ENCODE measurements around the gene NKX1-1. TPM values are rescaled to one million over a fixed set of nuclear protein-coding genes. Genes with fewer than 3 reads are reported as not detected.
"Not testable (repeated sequence)": the region's sequence is repeated elsewhere in the genome, so short reads cannot be mapped to it uniquely, and the experiment has no call there.

The NKX1-1 gene
- total RNA-seq, result not detected

DNA sequence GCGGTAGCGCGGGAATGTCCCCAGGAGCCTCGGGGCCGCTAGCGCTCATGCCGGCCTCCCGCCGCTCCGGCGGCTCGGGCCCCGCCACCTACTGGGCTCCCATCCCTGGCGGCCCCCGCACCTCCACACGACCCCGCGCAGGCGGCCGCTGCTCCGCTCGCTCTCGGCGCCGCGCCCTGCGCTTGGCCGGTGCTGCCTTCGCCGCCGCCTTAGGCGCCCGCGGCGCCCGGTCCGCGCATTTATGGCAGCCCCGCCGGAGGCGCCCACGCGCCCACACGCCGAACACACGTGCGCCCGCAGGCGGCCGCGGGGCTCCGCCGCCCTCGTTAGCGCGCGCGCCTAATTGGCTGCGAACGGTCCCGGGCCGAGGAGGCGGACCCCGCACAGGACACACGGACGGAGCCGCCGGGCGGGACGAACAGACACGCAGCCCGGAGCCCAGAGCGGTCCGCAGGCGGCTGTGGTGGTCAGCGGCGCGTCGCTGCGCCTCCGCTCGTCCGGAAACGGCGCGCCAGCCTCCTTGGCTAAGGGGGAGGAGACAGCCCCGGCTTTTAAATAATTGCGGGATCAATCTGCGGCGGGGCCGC is at the start of gene NKX1-1:
TSS of gene NKX1-1 (minus strand) at position 49 of the 587 bp plus-strand sequence. CDS start at position 49, 0 bp downstream.
- no peak for DNase-seq (ENCODE audit: low read depth in 2 of 3, low spot score in 2 of 3)

DNA sequence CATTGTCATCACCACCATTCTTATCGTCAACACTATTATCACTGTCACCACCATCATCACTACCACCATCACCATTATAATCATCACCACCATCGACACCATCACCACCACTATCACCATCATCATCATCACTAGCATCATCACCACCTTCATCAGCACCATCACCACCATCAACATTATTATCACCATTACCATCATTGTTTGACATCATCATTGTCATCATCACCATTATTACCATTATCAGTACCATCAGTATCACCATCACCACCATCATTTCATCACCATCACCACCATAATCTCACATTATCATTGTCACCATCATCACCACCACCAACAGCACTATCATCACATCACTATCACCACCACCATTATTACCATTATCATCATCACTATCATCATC is 47.5 kb upstream of the NKX1-1 start:
- no peak for DNase-seq (ENCODE audit: low read depth in 2 of 3, low spot score in 2 of 3)

DNA sequence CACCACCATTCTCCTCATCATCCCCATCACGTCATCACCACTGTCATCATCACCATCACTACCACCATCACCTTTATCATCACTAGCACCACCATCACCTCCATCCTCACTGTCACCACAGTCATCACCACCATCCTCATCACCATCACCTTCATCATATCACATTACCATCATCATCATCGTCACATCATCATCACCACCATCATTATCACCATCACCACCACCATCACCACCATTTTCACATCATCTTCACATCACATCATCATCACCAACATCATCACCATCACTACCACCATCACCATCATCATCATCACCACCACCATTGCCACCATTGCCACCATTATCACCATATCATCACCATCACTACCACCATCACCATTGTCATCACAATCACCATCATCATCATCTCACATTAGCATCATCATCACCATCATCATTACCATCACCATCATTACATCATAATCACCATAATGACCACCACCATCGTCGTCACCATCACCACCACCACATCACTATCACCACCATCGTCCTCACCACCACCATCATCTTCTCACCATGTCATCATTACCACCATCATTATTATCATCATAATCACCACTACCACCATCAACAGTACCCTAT is 46.3 kb upstream of the NKX1-1 start:
- DNase-seq (ENCODE audit: low read depth in 2 of 3, low spot score in 2 of 3), result no peak

DNA sequence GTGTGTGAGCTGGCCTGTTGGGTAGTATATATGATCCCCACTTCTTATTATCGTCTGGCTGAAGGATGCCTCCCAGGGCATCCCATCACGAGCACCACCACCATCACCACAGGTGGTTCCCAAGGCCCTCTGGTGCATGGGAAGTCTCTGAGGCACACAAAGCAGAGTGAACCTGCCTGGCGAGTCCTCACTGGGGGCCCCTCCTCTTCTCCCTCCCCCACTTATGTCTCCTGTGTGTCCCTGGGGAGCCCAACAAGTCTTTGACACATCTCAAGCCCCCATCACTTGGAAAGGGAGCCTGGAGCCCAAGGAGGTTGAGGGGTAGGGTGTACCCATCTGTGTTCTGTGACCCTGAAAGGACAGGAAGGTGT is 45.5 kb upstream of the NKX1-1 start:
- no peak for DNase-seq (ENCODE audit: low read depth in 2 of 3, low spot score in 2 of 3)

DNA sequence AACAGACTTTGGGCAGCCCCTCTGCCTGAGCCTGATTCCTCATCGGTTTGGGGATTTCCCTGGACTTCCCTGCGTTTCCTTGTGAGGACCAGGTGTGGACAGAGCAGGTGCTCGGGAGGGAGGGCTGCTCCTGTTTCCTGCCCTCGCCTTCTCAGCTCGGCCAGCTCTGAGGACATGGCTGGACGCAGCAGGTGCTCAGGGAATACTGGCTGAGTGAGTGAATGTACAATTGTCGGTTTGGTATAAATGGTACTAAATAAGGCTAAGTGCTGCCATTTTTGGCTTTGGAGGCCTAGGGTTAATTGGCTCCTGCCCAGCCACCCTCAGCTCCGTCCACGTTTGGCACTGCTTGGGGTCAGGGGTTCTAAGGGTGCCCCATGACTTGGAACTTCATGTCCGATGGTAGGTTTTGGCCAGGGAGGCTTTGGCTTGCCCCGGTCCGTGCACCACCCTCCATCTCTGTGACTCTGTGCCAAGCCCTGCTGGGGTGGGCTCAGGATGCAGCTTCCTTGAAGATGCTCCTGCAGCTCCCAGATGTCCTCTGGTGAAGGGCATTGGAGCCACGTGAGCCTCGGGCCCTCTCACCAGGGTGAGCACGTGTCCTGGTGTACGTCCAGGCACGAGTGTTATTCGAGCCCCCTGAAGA is 45.0 kb upstream of the NKX1-1 start:
- no peak for DNase-seq (ENCODE audit: low read depth in 2 of 3, low spot score in 2 of 3)

DNA sequence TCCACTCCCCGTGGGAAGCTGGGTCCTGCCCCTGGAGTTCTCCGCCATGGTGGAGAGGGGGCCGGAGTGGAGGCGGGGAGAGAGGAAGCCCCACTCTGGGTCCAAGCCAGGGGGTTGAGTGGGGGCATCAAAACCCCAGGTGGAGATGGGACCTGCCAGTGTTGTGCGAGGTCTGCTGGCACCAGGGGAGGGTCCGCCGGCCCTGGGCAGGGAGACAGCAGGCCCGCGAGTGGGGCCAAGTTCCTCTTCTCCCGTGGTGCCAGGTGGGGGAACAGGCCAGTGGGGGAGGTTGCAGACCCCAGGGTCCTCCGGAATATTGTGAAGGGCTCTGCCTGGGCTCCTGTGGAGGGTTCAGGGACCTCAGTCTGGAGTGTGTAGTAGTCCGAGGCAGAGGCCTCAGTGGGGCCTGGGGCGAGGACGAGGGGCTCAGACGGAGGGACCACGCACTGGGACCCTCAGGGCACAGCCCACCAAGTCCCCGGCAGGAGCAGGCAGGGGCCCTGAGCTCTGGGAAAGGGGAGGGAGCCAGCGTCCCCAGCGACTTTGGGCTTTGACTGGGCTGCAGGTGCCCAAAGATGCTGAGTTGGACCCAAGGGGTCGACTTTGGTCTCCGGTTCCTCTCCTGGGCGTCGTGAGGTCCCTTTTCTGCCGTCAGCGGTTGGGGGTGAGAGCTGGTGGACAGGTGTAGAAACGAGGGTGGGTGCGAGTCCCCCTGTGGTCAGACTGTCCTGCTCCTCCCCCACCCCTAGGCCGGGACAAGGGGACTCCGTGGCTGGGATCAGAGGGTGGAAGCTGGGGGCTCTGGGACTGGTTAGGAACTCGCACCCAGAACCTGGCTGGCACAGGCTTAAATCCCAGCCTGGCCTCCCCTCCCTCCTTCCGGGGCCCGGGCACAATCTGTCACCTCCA is 43.8 kb upstream of the NKX1-1 start:
- no peak for DNase-seq (ENCODE audit: low read depth in 2 of 3, low spot score in 2 of 3)

DNA sequence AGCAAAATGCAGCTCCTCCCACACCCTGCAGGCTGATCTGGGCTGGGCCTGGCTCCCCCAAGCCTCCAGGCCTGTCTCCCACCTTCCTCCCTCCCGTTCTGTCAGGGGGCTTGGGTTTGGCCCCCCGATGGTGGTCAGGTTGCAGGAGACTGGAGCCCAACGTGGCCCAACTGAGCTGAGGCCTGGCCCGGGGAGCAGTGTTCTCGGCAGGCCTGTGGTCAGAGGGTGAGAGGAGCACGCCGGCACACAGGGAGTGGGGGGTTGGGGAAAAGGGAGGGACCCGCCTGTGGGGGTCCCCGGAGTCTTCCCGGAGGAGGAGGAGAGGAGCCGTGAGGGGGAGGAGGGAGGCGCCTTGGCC is 43.2 kb upstream of the NKX1-1 start:
- no peak for DNase-seq (ENCODE audit: low read depth in 2 of 3, low spot score in 2 of 3)

DNA sequence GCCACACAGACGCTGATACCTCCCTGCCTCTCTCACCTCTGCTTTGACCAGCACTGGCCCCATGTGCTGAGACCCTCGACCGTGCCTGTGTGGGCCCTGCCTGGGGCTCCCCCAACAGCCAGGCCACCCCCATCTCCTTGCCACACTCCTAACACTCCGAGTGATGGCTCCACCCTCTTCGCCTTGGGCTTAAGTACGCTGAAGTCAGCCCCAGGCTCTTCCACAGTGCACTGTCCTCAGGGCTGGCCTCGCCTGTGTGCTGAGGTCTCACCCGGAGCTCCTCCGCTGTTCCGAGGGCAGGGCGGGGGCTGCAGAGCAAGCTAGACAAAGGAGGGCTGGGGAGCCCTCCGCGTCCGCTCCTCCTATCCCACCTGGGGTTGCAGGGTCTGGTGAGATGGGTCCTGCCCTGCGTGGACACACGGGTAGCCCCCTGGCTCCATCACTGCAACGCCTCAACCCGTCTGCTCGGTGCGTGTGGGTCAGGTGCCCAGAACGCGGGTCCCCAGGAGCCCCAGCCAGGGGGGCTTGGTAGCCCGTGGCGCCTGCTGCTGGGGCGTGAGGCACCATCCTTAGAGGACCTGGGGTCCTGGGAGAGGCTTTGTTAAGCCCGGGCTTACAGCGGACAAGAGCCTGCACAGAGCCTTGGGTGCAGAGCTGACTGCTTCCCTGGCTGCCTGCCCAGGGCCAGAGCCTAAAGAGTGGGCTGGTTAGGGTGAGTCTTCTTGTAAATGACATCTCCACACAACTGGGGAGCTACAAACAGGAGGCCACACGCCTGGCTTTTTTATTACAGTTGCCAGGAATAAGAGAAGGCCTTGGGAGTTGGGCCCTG is 42.6 kb upstream of the NKX1-1 start:
- no peak for DNase-seq (ENCODE audit: low read depth in 2 of 3, low spot score in 2 of 3)

DNA sequence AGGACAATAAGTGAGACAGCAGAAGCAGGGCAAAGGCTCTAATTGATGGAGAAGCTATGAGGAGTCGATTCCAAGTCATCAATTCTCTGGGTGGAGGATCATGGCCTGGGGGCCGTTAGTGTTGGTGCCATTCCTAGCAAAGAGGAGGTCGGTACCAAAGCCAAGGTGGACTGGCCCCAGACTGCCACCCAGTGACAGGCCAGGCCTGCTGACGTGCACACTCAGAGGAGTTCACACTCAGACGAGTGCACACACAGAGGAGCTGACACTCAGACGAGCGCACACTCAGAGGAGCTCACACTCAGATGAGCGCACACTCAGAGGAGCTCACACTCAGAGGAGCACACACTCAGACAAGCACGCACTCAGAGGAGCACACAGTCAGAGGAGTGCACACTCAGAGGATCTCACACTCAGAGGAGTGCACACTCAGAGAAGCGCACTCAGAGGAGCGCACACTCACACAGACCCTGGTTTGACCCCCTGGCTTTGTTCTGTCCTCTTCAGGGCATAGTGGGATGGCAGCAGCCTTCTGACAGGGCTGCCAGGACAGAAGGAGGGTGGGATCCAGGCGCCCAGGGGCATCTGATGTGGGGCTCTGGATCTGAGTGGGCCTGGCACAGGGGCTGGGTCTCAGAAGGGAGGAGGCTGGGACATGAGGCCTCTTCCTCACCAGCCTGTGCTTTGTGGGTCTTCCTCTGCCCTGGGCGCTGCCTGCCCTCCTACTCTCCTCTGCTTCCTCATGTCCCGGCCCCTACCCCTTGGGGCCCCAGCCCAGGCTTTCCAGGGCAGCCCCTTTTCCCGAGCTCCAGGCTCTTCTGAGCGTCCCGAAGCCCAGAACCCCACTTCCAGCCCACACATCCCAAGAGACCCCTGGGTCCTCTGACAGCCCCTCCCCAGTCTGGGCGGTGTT is 41.7 kb upstream of the NKX1-1 start:
- DNase-seq (ENCODE audit: low read depth in 2 of 3, low spot score in 2 of 3), result no peak

DNA sequence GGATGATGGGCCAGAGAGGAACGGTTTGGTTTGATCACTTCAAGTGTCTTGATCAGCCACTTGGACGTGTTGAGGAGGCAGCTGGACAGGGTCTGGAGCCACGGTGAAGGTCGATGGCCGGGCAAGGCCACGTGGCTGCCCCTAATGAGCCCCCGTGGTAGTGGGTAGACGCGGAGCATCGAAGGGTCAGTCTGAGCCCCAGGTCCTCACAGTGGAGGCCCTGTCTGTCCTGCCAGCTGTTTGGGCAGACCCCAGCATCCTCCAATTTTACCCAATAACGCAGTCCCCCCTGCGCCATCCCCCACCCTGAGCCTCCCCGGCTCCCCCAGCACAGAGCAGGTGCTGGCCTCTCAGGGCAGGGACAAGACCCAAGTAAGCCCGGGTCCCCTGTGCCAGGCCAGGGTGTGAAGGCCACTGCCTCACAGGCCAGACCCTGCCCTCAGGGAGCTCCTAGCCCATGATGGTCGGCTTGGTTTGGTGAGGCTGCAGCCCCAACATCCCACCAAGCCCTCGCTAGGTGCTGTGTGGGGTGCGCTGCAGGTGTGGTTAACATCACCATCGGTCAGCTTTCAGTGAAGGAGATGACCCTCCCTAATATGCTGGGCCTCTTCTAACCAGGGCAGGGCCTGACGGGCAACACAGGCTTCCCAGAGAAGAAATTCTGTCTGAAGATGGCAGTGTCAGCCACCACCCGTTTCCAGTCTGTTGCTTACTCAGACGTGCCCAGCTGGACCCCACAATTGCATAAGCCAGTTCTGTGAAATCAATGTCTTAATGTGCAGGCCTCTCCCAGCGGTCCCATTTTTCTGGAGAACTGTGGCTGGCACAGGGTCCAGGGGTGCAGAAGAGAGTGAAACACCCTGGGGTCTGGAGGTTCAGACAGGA is 40.5 kb upstream of the NKX1-1 start:
- no peak for DNase-seq (ENCODE audit: low read depth in 2 of 3, low spot score in 2 of 3)

DNA sequence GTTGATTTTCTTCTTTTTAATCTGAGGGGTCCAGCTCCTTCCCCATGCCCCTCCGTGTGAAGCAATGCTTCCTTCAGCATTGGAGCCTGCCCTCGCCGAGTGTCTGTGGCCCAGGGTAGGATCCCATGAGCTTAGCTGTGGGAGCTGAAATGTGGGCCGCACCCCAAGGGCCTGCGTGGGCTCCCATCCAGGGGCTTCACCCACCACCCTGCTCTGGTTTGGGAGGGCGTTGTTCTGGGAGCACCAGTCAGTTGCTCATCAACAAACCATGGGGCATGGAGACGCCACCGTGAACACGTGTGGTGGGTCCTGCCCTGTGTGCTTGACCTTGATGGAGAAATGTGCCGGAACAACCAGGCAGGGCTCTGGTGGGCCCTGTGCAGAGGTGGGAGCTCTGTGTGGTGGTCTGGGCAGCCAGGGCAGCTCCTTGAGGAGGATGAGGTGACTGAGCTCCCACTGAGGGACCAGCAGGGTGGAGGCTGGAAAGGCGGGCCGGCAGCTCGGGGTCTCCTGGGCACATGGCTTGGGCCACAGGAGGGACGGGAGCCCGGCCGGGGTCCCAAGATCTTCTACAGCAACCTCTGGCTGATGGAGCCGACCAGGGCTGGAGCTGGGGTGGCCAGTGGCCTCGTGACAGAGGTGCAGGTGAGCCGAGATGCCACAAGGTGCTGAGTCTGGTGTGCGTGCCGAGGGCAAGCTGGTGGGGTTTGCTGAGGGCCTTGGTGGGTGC is 39.6 kb upstream of the NKX1-1 start:
- DNase-seq (ENCODE audit: low read depth in 2 of 3, low spot score in 2 of 3), result no peak

DNA sequence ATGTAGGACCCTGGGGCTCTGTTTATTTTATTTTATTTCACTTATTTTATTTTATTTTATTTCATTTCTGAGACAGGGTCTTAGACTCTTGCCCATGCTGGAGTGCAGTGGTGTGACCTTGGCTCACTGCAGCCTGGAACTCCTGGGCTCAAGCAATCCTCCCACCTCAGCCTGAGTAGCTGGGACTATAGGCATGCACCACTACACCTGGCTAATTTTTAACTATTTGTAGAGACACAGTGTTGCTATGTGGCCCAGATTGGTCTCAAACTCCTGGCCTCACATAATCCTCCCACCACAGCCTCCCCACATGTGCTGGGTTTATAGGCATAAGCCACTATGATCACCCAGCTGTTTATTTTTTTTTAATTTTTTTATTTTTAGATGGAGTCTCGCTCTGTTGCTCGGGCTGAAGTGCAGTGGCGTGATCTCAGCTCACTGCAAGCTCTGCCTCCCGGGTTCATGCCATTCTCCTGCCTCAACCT is 37.5 kb upstream of the NKX1-1 start:
- not testable (repeated sequence) for DNase-seq (ENCODE audit: low read depth in 2 of 3, low spot score in 2 of 3)

DNA sequence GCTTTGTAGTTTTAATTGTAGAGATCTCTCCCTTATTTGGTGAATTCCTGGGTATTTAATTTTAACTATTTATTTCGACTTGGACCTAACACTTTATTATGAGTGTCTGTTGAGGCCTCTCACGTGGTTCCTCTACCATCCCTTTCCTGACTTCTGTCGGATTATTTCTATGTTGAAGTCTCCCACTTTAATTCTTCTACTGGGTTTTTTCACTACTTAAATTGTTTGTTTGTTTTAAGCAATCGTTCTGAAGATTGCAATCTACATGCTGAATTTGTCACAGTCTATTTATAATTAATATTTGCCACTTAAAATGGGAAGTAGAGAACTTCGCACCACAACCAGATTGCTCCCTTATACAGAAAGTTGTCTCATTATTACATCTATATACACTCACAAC is 20.8 kb upstream of the NKX1-1 start:
- no peak for DNase-seq (ENCODE audit: low read depth in 2 of 3, low spot score in 2 of 3)

DNA sequence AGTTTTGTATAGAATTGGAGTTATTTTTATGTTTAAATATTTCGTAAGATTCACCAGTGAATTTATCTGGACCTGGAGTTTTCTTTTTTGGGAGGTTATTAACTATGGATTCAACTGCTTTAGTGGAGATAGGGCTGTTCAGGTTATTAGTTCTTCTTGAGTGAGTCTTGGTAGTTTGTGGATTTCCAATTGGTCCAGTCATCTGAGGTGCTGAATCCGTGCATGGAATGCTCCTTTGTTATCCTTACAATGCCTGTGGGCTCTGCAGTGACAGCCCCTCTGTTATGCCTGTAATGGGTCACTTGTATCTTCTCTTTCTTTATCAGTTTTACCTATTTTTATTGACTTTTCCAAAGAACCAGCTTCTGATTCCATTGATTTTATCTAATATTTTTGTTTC is 15.4 kb upstream of the NKX1-1 start:
- DNase-seq (ENCODE audit: low read depth in 2 of 3, low spot score in 2 of 3), result no peak

DNA sequence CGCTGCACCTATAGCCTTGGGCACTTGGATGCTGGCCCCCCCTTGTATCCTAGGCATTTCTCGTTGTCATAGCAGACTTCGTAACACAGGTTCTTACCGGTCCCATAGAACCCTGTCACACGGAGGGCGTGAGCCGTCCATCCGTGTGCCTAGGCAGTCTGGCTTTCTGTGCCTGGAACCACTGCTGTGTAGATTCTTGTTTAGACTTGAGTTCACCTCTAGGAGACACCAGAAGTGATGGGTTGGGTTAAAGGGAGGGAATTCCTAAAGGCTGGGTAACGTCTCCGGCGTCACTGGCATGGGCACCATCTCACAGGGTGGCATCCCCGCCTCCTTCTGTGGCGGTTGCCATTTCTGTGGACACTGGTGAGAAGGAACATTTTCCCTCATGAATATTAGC is 13.5 kb upstream of the NKX1-1 start:
- no peak for DNase-seq (ENCODE audit: low read depth in 2 of 3, low spot score in 2 of 3)

DNA sequence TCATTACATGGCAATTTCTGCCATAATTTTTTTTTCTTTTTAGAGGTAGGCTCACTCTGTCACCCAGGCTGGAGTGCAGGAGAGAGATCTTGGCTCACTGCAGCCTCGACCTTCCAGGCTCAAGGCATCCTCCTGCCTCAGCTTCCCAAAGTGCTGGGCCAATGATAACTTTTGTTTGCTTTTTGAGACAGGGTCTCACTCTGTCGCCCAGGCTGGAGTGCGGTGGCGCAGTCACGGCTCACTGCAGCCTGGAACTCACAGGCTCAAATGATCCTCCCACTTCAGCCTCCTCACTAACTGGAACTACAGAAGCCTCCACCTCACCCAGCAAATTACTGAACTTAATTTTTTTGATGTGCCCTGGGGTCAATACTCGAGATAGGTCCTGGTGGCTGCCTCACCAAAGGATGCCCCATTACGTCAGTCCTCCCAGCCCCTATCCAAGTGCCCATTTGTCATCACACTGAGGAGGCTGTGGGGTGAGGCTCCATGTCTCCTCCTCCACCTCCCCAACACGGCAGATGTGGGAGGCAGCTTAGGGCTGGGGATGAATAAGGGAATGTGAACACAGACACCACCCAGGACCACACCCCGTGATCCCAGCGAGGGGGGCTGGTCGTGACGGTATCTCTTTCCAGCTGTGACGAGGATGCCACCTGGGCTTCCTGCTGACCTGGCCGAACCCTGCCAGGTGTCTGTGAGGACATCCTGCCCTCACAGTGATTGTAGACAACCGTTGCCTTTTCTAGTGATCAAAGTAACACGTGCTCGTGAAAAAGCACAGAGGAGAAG is 12.4 kb upstream of the NKX1-1 start:
- no peak for DNase-seq (ENCODE audit: low read depth in 2 of 3, low spot score in 2 of 3)

Measured in hematopoietic multipotent progenitor cell (in vitro differentiated cells).